Brain microvascular endothelial cell (primary cell): Measurements from ENCODE around the gene ATP9B.

ENCODE experiments used
- DNase-seq: peaks from one replicate; pipeline ENCODE4 v3.0.0-alpha.2; 2020
- H3K27ac ChIP-seq: fragments of 250-450 bp; sonication (Bioruptor Pico); 2 replicates; pipeline ENCODE4 v1.5.1; 2020; ENCODE audit warnings: mild to moderate bottlenecking, moderate library complexity
- H3K27me3 ChIP-seq: fragments of 250-450 bp; sonication (Bioruptor Pico); replicated peaks from 2 replicates; pipeline ENCODE4 v1.5.1; 2020; ENCODE audit warnings: mild to moderate bottlenecking
- H3K36me3 ChIP-seq: fragments of 250-450 bp; sonication (Bioruptor Pico); replicated peaks from 2 replicates; pipeline ENCODE4 v1.5.1; 2020; ENCODE audit warnings: mild to moderate bottlenecking
- H3K4me3 ChIP-seq: 2 replicates; pipeline ENCODE4 v1.5.1; 2011; ENCODE audit warnings: low read depth, mild to moderate bottlenecking, control low read depth, low read length, moderate library complexity
- CTCF ChIP-seq: IDR thresholded peaks from 2 replicates; pipeline ENCODE4 v1.5.1; 2011; ENCODE audit warnings: low read depth, mild to moderate bottlenecking, moderate library complexity, low read length, control low read depth, inconsistent platforms; ENCODE audit errors: missing control alignments
- in situ Hi-C: cut with HindIII; loops from 2 replicates; pipeline ENCODE4 v1.10.0; 2017; ENCODE audit warnings: low sequenced_read_pairs, low pct_ligation_motif_present

The ATP9B gene

GRCh38 chr18:79378536-79379250 lies 309.5 kb downstream of the ATP9B start:
- in situ Hi-C loops, result loop anchor here (25.0 kb wide), 1 partner anchor 259 kb away; no protein-coding TSS in a partner anchor
- Histone ChIP-seq H3K27ac (no peak overlapping the region), H3K27me3 (no peaks in the 10 kb centered on the region), H3K4me3 (no peak overlapping the region), H3K36me3 (no peaks in the 10 kb centered on the region)
- TF ChIP-seq CTCF, result peak; percentile 98
- peak; percentile 75 for DNase-seq

- Histone ChIP-seq H3K27me3 (no peaks in the 10 kb centered on the region), H3K27ac (no peak overlapping the region), H3K4me3 (no peak overlapping the region), H3K36me3 (no peaks in the 10 kb centered on the region)
- in situ Hi-C loops, result loop anchor here (25.0 kb wide), 1 partner anchor 258 kb away; no protein-coding TSS in a partner anchor
- no peak for TF ChIP-seq CTCF
- DNase-seq, result no peak
Measured at GRCh38 chr18:79379251-79379905, 310.2 kb downstream of the ATP9B start.

- H3K27me3 ChIP-seq, result no peaks in the 10 kb centered on the region
- no peaks in the 10 kb centered on the region for H3K36me3 ChIP-seq
- H3K27ac ChIP-seq, result no peak overlapping the region
- in situ Hi-C loops, result loop anchor here (25.0 kb wide), 1 partner anchor 257 kb away; no protein-coding TSS in a partner anchor
- no peak for DNase-seq
- no peak overlapping the region for H3K4me3 ChIP-seq
- TF ChIP-seq CTCF, result no peak
Measured at GRCh38 chr18:79379931-79380815, 311.0 kb downstream of the ATP9B start.

GRCh38 chr18:79380816-79381806 lies 311.9 kb downstream of the ATP9B start:
- no peak for DNase-seq
- in situ Hi-C loops, result loop anchor here (25.0 kb wide), 1 partner anchor 256 kb away; no protein-coding TSS in a partner anchor
- no peaks in the 10 kb centered on the region for H3K36me3 ChIP-seq
- H3K4me3 ChIP-seq, result no peak overlapping the region
- no peaks in the 10 kb centered on the region for H3K27me3 ChIP-seq
- TF ChIP-seq CTCF, result peak; percentile 90
- no peak overlapping the region for H3K27ac ChIP-seq

GRCh38 chr18:79381811-79382311 lies 312.7 kb downstream of the ATP9B start:
- Histone ChIP-seq H3K36me3 (no peaks in the 10 kb centered on the region), H3K27me3 (no peaks in the 10 kb centered on the region), H3K27ac (no peak overlapping the region), H3K4me3 (no peak overlapping the region)
- in situ Hi-C loops, result loop anchor here (25.0 kb wide), 1 partner anchor 255 kb away; no protein-coding TSS in a partner anchor
- no peak for DNase-seq
- TF ChIP-seq CTCF, result no peak
